Measurements from ENCODE around the gene TOM1. TPM values are rescaled to one million over a fixed set of nuclear protein-coding genes. Genes with fewer than 3 reads are reported as not detected.

TOM1 gene
- total and polyA plus RNA-seq, 4 donors = 17.9 to 53.0 (median 50.5) TPM

DNA sequence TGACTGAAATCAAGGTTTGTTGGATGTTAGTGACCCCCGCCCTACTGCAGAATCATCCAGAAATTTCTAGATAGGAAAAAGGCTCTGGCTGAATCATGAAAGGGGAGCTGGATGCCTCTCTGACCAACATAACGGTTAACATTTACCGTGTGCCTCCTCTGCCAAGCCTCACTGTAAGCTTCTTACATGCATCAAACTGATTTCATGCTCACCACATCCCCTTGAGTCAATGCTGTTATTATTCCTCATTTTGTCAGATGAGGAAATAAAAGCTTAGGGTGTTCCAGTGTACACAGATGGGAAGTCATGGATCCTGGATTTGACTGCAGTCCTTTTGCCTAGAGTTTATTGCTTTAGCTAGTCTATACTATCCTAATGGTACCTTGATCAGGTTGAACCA, 75.3 kb downstream of the TOM1 start:
- Histone ChIP-seq H3K27ac (ENCODE audit: low read depth in 1 of 2, low read length in 2 of 2) (no peak overlapping the region), H3K9me3 (ENCODE audit: control insufficient read depth in 4 of 4, low read length in 3 of 4) (no peaks in the 10 kb centered on the region), H3K27me3 (ENCODE audit: control insufficient read depth in 4 of 4, insufficient read depth in 4 of 4, low read length in 3 of 4) (no peaks in the 10 kb centered on the region), H3K4me3 (ENCODE audit: low read depth in 1 of 3, low read length in 3 of 3) (no peak overlapping the region), H3K4me1 (ENCODE audit: control insufficient read depth in 4 of 4, insufficient read depth in 4 of 4, low read length in 3 of 4) (peaks cover 2 to 30% (median 18%) of the 10 kb centered on the region in 4 donors), H3K36me3 (ENCODE audit: control insufficient read depth in 4 of 4, insufficient read depth in 3 of 4, low read depth in 1 of 4, low read length in 3 of 4) (no peaks in the 10 kb centered on the region), H3K9ac (ENCODE audit: low read depth in 1 of 2, low read length in 2 of 2) (no peak overlapping the region)
- no peak for DNase-seq (ENCODE audit: low spot score)
- WGBS = 85% methylated on average over 3 of the region's 3 CpGs
- TF ChIP-seq SP1 (IDR thresholded peaks at IDR 0.05) (no peak), RAD21 (IDR thresholded peaks at IDR 0.05) (no peak), HNF4G (IDR thresholded peaks at IDR 0.05) (no peak), FOXA1 (IDR thresholded peaks at IDR 0.05) (no peak), YY1 (IDR thresholded peaks at IDR 0.05) (no peak), JUND (IDR thresholded peaks at IDR 0.05) (no peak), TAF1 (conservative IDR thresholded peaks at IDR 0.05) (no peak)
- TF ChIP-seq, protein P1, sequence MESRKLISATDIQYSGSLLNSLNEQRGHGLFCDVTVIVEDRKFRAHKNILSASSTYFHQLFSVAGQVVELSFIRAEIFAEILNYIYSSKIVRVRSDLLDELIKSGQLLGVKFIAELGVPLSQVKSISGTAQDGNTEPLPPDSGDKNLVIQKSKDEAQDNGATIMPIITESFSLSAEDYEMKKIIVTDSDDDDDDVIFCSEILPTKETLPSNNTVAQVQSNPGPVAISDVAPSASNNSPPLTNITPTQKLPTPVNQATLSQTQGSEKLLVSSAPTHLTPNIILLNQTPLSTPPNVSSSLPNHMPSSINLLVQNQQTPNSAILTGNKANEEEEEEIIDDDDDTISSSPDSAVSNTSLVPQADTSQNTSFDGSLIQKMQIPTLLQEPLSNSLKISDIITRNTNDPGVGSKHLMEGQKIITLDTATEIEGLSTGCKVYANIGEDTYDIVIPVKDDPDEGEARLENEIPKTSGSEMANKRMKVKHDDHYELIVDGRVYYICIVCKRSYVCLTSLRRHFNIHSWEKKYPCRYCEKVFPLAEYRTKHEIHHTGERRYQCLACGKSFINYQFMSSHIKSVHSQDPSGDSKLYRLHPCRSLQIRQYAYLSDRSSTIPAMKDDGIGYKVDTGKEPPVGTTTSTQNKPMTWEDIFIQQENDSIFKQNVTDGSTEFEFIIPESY (IDR thresholded peaks at IDR 0.05) = no peak
- TF ChIP-seq, protein P2, sequence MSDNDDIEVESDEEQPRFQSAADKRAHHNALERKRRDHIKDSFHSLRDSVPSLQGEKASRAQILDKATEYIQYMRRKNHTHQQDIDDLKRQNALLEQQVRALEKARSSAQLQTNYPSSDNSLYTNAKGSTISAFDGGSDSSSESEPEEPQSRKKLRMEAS (IDR thresholded peaks at IDR 0.05) = no peak
- TF ChIP-seq, protein P3, sequence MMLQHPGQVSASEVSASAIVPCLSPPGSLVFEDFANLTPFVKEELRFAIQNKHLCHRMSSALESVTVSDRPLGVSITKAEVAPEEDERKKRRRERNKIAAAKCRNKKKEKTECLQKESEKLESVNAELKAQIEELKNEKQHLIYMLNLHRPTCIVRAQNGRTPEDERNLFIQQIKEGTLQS (IDR thresholded peaks at IDR 0.05) = no peak

DNA sequence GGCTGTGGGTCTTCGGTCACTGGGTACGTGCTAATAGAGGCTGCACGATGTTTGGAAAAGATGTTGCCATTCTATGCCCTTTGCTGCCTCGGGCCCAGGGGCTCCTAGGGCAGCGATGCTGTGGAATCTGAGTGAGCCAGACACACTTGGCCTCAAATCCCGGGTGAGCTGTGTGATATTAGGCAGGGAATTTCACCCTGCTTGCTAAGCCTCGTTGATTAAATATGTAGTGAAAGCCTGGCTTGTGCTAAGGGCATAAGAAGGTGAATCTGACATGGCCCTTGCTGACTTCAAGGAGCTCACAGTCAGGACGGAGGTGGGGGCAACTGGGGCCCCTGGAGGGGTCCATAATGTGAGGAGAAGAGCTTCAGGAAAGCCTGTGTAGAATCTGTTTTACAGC, 75.8 kb downstream of the TOM1 start:
- no peaks in the 10 kb centered on the region for H3K36me3 ChIP-seq (ENCODE audit: control insufficient read depth in 4 of 4, insufficient read depth in 3 of 4, low read depth in 1 of 4, low read length in 3 of 4)
- peaks cover 5 to 35% (median 23%) of the 10 kb centered on the region in 4 donors for H3K4me1 ChIP-seq (ENCODE audit: control insufficient read depth in 4 of 4, insufficient read depth in 4 of 4, low read length in 3 of 4)
- no peak overlapping the region for H3K27ac ChIP-seq (ENCODE audit: low read depth in 1 of 2, low read length in 2 of 2)
- H3K9ac ChIP-seq (ENCODE audit: low read depth in 1 of 2, low read length in 2 of 2) = no peak overlapping the region
- H3K4me3 ChIP-seq (ENCODE audit: low read depth in 1 of 3, low read length in 3 of 3) = no peak overlapping the region
- no peak for TF ChIP-seq JUND (IDR thresholded peaks at IDR 0.05)
- H3K27me3 ChIP-seq (ENCODE audit: control insufficient read depth in 4 of 4, insufficient read depth in 4 of 4, low read length in 3 of 4) = no peaks in the 10 kb centered on the region
- 92% methylated on average over 8 of the region's 8 CpGs for WGBS
- DNase-seq (ENCODE audit: low spot score) = no peak
- no peaks in the 10 kb centered on the region for H3K9me3 ChIP-seq (ENCODE audit: control insufficient read depth in 4 of 4, low read length in 3 of 4)

DNA sequence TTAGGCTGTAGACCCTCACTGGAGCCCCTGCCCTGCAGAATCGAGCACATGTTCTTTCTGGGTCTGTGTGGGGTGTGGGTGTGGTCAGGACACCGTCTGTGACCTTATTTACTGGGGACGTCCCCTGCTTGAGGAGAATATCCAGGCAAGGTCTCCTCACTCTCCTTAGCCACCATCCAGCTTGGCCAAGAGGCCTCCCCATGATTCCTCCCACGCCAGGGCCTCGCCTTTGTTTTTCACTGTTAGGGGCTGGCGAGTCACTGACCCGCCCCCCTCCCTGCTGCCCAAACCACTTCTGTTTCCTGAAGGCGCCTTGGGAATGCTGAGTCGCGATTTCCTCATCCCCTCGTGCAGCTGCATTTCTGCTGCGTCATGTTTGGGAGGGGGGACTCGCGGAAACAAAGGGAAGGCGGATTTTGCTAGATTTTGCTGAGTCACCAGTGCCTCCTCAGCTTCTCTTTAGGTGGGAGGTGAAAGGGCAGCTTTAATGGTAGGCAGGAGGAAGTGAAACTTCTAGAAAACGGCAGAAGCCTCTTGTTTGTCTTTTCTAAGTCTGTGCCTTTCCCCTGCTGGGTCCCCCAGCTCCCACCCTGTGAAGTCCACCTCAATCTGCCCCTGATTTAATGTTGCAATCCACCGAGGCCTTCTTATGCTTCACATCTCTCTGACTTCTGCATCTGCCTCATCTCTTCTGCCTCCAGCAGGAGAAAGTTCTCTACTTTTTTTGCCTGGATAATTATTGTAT, 77.2 kb downstream of the TOM1 start:
- no peak overlapping the region for H3K4me3 ChIP-seq (ENCODE audit: low read depth in 1 of 3, low read length in 3 of 3)
- H3K4me1 ChIP-seq (ENCODE audit: control insufficient read depth in 4 of 4, insufficient read depth in 4 of 4, low read length in 3 of 4) = peaks cover 7 to 37% (median 24%) of the 10 kb centered on the region in 4 donors
- WGBS = 49% methylated on average over 17 of the region's 17 CpGs
- TF ChIP-seq EGR1 (IDR thresholded peaks at IDR 0.05; ENCODE audit: low read depth in 2 of 2) (peak in 1 of 2 donors; percentile 44), FOXA2 (IDR thresholded peaks at IDR 0.05) (no peak), HNF4G (IDR thresholded peaks at IDR 0.05) (no peak), RAD21 (IDR thresholded peaks at IDR 0.05) (no peak), NR2F2 (IDR thresholded peaks at IDR 0.05) (peak; percentile 82), FOXA1 (IDR thresholded peaks at IDR 0.05) (no peak), SP1 (IDR thresholded peaks at IDR 0.05) (peak; percentile 67), JUND (IDR thresholded peaks at IDR 0.05) (peak in 1 of 2 donors; percentile 55), HNF4A (conservative IDR thresholded peaks at IDR 0.05) (peak; percentile 8 to 10), GABPA (IDR thresholded peaks at IDR 0.05 in 1 of 2, conservative IDR thresholded peaks at IDR 0.05 in 1 of 2) (no peak), YY1 (IDR thresholded peaks at IDR 0.05) (peak; percentile 65), TAF1 (conservative IDR thresholded peaks at IDR 0.05) (no peak), RXRA (IDR thresholded peaks at IDR 0.05) (peak; percentile 42 to 63)
- TF ChIP-seq, protein P4, sequence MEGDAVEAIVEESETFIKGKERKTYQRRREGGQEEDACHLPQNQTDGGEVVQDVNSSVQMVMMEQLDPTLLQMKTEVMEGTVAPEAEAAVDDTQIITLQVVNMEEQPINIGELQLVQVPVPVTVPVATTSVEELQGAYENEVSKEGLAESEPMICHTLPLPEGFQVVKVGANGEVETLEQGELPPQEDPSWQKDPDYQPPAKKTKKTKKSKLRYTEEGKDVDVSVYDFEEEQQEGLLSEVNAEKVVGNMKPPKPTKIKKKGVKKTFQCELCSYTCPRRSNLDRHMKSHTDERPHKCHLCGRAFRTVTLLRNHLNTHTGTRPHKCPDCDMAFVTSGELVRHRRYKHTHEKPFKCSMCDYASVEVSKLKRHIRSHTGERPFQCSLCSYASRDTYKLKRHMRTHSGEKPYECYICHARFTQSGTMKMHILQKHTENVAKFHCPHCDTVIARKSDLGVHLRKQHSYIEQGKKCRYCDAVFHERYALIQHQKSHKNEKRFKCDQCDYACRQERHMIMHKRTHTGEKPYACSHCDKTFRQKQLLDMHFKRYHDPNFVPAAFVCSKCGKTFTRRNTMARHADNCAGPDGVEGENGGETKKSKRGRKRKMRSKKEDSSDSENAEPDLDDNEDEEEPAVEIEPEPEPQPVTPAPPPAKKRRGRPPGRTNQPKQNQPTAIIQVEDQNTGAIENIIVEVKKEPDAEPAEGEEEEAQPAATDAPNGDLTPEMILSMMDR (IDR thresholded peaks at IDR 0.05; ENCODE audit: low read depth, low read length, missing input control) = no peak
- TF ChIP-seq, protein P3 (IDR thresholded peaks at IDR 0.05) = peak; percentile 79
- TF ChIP-seq, protein P2 (IDR thresholded peaks at IDR 0.05) = peak; percentile 88
- TF ChIP-seq, protein P5, sequence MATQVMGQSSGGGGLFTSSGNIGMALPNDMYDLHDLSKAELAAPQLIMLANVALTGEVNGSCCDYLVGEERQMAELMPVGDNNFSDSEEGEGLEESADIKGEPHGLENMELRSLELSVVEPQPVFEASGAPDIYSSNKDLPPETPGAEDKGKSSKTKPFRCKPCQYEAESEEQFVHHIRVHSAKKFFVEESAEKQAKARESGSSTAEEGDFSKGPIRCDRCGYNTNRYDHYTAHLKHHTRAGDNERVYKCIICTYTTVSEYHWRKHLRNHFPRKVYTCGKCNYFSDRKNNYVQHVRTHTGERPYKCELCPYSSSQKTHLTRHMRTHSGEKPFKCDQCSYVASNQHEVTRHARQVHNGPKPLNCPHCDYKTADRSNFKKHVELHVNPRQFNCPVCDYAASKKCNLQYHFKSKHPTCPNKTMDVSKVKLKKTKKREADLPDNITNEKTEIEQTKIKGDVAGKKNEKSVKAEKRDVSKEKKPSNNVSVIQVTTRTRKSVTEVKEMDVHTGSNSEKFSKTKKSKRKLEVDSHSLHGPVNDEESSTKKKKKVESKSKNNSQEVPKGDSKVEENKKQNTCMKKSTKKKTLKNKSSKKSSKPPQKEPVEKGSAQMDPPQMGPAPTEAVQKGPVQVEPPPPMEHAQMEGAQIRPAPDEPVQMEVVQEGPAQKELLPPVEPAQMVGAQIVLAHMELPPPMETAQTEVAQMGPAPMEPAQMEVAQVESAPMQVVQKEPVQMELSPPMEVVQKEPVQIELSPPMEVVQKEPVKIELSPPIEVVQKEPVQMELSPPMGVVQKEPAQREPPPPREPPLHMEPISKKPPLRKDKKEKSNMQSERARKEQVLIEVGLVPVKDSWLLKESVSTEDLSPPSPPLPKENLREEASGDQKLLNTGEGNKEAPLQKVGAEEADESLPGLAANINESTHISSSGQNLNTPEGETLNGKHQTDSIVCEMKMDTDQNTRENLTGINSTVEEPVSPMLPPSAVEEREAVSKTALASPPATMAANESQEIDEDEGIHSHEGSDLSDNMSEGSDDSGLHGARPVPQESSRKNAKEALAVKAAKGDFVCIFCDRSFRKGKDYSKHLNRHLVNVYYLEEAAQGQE (IDR thresholded peaks at IDR 0.05) = peak; percentile 27

More for the DNA sequence above, 77.2 kb downstream of the TOM1 start:
- Histone ChIP-seq H3K9me3 (ENCODE audit: control insufficient read depth in 4 of 4, low read length in 3 of 4) (no peaks in the 10 kb centered on the region), H3K9ac (ENCODE audit: low read depth in 1 of 2, low read length in 2 of 2) (no peak overlapping the region), H3K36me3 (ENCODE audit: control insufficient read depth in 4 of 4, insufficient read depth in 3 of 4, low read depth in 1 of 4, low read length in 3 of 4) (no peaks in the 10 kb centered on the region), H3K27me3 (ENCODE audit: control insufficient read depth in 4 of 4, insufficient read depth in 4 of 4, low read length in 3 of 4) (no peaks in the 10 kb centered on the region), H3K27ac (ENCODE audit: low read depth in 1 of 2, low read length in 2 of 2) (peak overlapping the region; percentile 48 to 68)
- peak; percentile 78 for DNase-seq (ENCODE audit: low spot score)

All from liver (tissue), 9 donors.